ENCODE measurements around the gene OGT.

DNA sequence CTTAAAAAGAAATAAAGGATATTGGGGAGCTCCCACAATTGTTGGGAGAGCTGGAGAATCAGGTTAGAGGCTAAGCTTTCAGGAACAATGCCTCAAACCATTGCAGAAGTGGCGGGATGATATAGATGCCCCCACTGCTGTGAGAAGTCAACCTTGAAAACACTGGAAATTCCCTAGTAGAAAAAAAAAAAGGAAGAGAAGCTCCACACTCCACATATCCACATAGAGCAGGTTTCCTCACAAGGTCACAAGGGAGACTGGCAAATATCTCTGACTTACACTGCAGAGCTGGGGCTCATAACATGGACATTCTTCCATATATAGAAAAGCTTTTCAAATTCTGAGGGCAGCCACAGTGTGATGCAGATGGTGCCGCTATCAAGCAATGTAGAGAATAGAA is 22.7 kb upstream of the OGT start:
- TF ChIP-seq, protein P1, sequence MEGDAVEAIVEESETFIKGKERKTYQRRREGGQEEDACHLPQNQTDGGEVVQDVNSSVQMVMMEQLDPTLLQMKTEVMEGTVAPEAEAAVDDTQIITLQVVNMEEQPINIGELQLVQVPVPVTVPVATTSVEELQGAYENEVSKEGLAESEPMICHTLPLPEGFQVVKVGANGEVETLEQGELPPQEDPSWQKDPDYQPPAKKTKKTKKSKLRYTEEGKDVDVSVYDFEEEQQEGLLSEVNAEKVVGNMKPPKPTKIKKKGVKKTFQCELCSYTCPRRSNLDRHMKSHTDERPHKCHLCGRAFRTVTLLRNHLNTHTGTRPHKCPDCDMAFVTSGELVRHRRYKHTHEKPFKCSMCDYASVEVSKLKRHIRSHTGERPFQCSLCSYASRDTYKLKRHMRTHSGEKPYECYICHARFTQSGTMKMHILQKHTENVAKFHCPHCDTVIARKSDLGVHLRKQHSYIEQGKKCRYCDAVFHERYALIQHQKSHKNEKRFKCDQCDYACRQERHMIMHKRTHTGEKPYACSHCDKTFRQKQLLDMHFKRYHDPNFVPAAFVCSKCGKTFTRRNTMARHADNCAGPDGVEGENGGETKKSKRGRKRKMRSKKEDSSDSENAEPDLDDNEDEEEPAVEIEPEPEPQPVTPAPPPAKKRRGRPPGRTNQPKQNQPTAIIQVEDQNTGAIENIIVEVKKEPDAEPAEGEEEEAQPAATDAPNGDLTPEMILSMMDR (IDR thresholded peaks at IDR 0.05; ENCODE audit: low read depth, low read length, poor library complexity, severe bottlenecking), result no peak
- no peak for TF ChIP-seq EZH2phosphoT487 (IDR thresholded peaks at IDR 0.05; ENCODE audit: borderline replicate concordance, low read length)

Measured in DOHH2 (cell line).